ENCODE measurements around the gene GALP.

GRCh38 chr19:56199687-56200086 is 23.9 kb downstream of the GALP start:
- TF ChIP-seq POLR2A (IDR thresholded peaks at IDR 0.05) = no peak
- TF ChIP-seq CTCF (IDR thresholded peaks at IDR 0.05 in 8 of 11, conservative IDR thresholded peaks at IDR 0.05 in 3 of 11) = no peak

All from spleen (tissue), 7 donors.